H9 (cell line): ENCODE results near the gene DIP2C. TPM values are rescaled to one million over a fixed set of nuclear protein-coding genes. Genes with fewer than 3 reads are reported as not detected.
"Not testable (repeated sequence)": the region's sequence is repeated elsewhere in the genome, so short reads cannot be mapped to it uniquely, and the experiment has no call there.

ENCODE experiments used
- DNase-seq: peaks from one replicate; pipeline ENCODE4 v3.0.0-alpha.2; 2017
- H2AFZ ChIP-seq: one replicate; pipeline ENCODE4 v1.6.1; 2013; ENCODE audit warnings: mild to moderate bottlenecking, low read length, control low read depth, moderate library complexity
- H2AK5ac ChIP-seq: 2 replicates; pipeline ENCODE4 v1.6.1; 2013; ENCODE audit warnings: low read length, control low read depth, mixed read lengths; ENCODE audit not compliant: insufficient read length
- H2BK120ac ChIP-seq: one replicate; pipeline ENCODE4 v1.6.1; 2013; ENCODE audit warnings: low read depth, mild to moderate bottlenecking, low read length, control low read depth, inconsistent platforms; ENCODE audit not compliant: poor library complexity, severe bottlenecking
- H2BK12ac ChIP-seq: 2 replicates; pipeline ENCODE4 v1.6.1; 2013; ENCODE audit warnings: low read length, control low read depth, mixed read lengths, low read depth; ENCODE audit not compliant: insufficient read length
- H2BK15ac ChIP-seq: 2 replicates; pipeline ENCODE4 v1.6.1; 2013; ENCODE audit warnings: low read depth, low read length, control low read depth
- H2BK20ac ChIP-seq: one replicate; pipeline ENCODE4 v1.6.1; 2013; ENCODE audit warnings: low read depth, mild to moderate bottlenecking, low read length, control low read depth, inconsistent platforms; ENCODE audit not compliant: poor library complexity, severe bottlenecking
- H2BK5ac ChIP-seq: 2 replicates; pipeline ENCODE4 v1.6.1; 2013; ENCODE audit warnings: low read length, control low read depth, mixed read lengths; ENCODE audit not compliant: insufficient read length
- H3K14ac ChIP-seq: 2 replicates; pipeline ENCODE4 v1.6.1; 2013; ENCODE audit warnings: low read length, control low read depth; ENCODE audit not compliant: insufficient read depth
- H3K18ac ChIP-seq: 2 replicates; pipeline ENCODE4 v1.6.1; 2013; ENCODE audit warnings: low read depth, mild to moderate bottlenecking, mixed read lengths, low read length, control low read depth; ENCODE audit not compliant: insufficient read length
- H3K23ac ChIP-seq: 2 replicates; pipeline ENCODE4 v1.6.1; 2013; ENCODE audit warnings: low read length, control low read depth, mixed read lengths, low read depth; ENCODE audit not compliant: insufficient read length
- H3K23me2 ChIP-seq: 2 replicates; pipeline ENCODE4 v1.6.1; 2013; ENCODE audit warnings: low read depth, mild to moderate bottlenecking, mixed read lengths, low read length, control low read depth; ENCODE audit not compliant: insufficient read length, poor library complexity, severe bottlenecking
- H3K27ac ChIP-seq: 2 replicates; pipeline ENCODE4 v1.5.1; 2013; ENCODE audit warnings: low read length, control low read depth, mixed read lengths, low read depth; ENCODE audit not compliant: insufficient read length
- H3K27me3 ChIP-seq: 2 replicates; pipeline ENCODE4 v1.6.1; 2013; ENCODE audit warnings: low read length, control low read depth, inconsistent platforms; ENCODE audit not compliant: insufficient read depth
- H3K4ac ChIP-seq: 2 replicates; pipeline ENCODE4 v1.6.1; 2013; ENCODE audit warnings: low read depth, mild to moderate bottlenecking, control low read depth, inconsistent platforms, low read length, moderate library complexity
- H3K4me1 ChIP-seq: 2 replicates; pipeline ENCODE4 v1.6.1; 2013; ENCODE audit warnings: low read length, control low read depth, inconsistent platforms; ENCODE audit not compliant: insufficient read depth
- H3K4me2 ChIP-seq: 2 replicates; pipeline ENCODE4 v1.6.1; 2013; ENCODE audit warnings: low read length, control low read depth, mixed read lengths; ENCODE audit not compliant: insufficient read length, insufficient read depth
- H3K56ac ChIP-seq: 2 replicates; pipeline ENCODE4 v1.6.1; 2013; ENCODE audit warnings: low read depth, mild to moderate bottlenecking, mixed read lengths, low read length, control low read depth; ENCODE audit not compliant: insufficient read length
- H3K79me1 ChIP-seq: 2 replicates; pipeline ENCODE4 v1.6.1; 2013; ENCODE audit warnings: low read depth, mild to moderate bottlenecking, moderate library complexity, low read length, control low read depth, inconsistent platforms; ENCODE audit not compliant: insufficient read depth, poor library complexity, severe bottlenecking
- H3K79me2 ChIP-seq: 2 replicates; pipeline ENCODE4 v1.6.1; 2013; ENCODE audit warnings: low read length, control low read depth, inconsistent platforms; ENCODE audit not compliant: insufficient read depth
- H3K9ac ChIP-seq: 2 replicates; pipeline ENCODE4 v1.6.1; 2013; ENCODE audit warnings: low read length, control low read depth, mixed read lengths; ENCODE audit not compliant: insufficient read length; ENCODE audit errors: extremely low read depth
- H3K9me3 ChIP-seq: one replicate; pipeline ENCODE4 v1.6.1; 2013; ENCODE audit warnings: low read depth, low read length, inconsistent platforms; ENCODE audit not compliant: control insufficient read depth
- H3T11ph ChIP-seq: one replicate; pipeline ENCODE4 v1.6.1; 2013; ENCODE audit warnings: mild to moderate bottlenecking, low read length, control low read depth, inconsistent platforms
- H4K20me1 ChIP-seq: one replicate; pipeline ENCODE4 v1.6.1; 2013; ENCODE audit not compliant: control insufficient read depth, insufficient read length, insufficient read depth
- H4K5ac ChIP-seq: 2 replicates; pipeline ENCODE4 v1.6.1; 2013; ENCODE audit warnings: low read depth, mild to moderate bottlenecking, mixed read lengths, low read length, control low read depth; ENCODE audit not compliant: insufficient read length
- H4K8ac ChIP-seq: replicated peaks from 2 replicates; pipeline ENCODE4 v1.6.1; 2013; ENCODE audit warnings: low read length, control low read depth, mixed read lengths, low read depth; ENCODE audit not compliant: insufficient read length
- H4K91ac ChIP-seq: 2 replicates; pipeline ENCODE4 v1.6.1; 2013; ENCODE audit warnings: low read depth, mild to moderate bottlenecking, moderate library complexity, mixed read lengths, low read length, control low read depth; ENCODE audit not compliant: insufficient read length
- H3K27ac Mint-ChIP-seq, 3 experiments: 2 replicates in 2 of 3; 3 replicates in 1 of 3; pipeline ENCODE4 v1.8.0; 2020 to 2021; ENCODE audit warnings: mixed read lengths in 3 of 3, mild to moderate bottlenecking in 1 of 3, moderate library complexity in 1 of 3
- H3K27me3 Mint-ChIP-seq: 2 replicates; pipeline ENCODE4 v1.8.0; 2021; ENCODE audit warnings: low read depth, mild to moderate bottlenecking, moderate library complexity, mixed read lengths
- H3K36me3 Mint-ChIP-seq, 3 experiments: 2 replicates in 2 of 3; 3 replicates in 1 of 3; pipeline ENCODE4 v1.8.0; 2020 to 2021; ENCODE audit warnings: low read depth in 3 of 3, mixed read lengths in 3 of 3; ENCODE audit not compliant: insufficient read depth in 1 of 3
- H3K4me1 Mint-ChIP-seq, 2 experiments: 2 replicates each; pipeline ENCODE4 v1.8.0; 2020; ENCODE audit warnings: mixed read lengths in 2 of 2
- H3K4me3 Mint-ChIP-seq, 2 experiments: 2 replicates in 1 of 2; 3 replicates in 1 of 2; pipeline ENCODE4 v1.8.0; 2020 to 2021; ENCODE audit warnings: mild to moderate bottlenecking in 2 of 2, mixed read lengths in 2 of 2, moderate library complexity in 1 of 2
- H3K9me3 Mint-ChIP-seq, 2 experiments: 2 replicates in 1 of 2; 3 replicates in 1 of 2; pipeline ENCODE4 v1.8.0; 2020; ENCODE audit warnings: mild to moderate bottlenecking in 2 of 2, mixed read lengths in 2 of 2, moderate library complexity in 1 of 2
- WGBS: extraction: QIAGEN DNeasy Blood & Tissue Kit; methylation state at CpG from one replicate; pipeline ENCODE4 v1.1.7; 2013; ENCODE audit warnings: missing lambda C conversion rate, low lambda C conversion rate, mixed read lengths; ENCODE audit not compliant: insufficient read length; ENCODE audit errors: extremely low coverage; 5-methylcytosine and 5-hydroxymethylcytosine counted together
- total RNA-seq: library from RNA; stranded (reverse); gene quantifications from 2 replicates; pipeline ENCODE4 v1.2.1, GENCODE V29; 2021
- TF ChIP-seq, protein P1 (sequence below): fragments of 200-600 bp; sonication (generic); conservative IDR thresholded peaks from 3 replicates; pipeline ENCODE4 v1.8.0; 2021; ENCODE audit warnings: antibody characterized with exemption, mild to moderate bottlenecking

Gene DIP2C
- total RNA-seq, 1 experiment from 2014 or later: 7.9 TPM

- Histone ChIP-seq H4K5ac (no peak overlapping the region), H2BK20ac (no peak overlapping the region), H2BK120ac (no peak overlapping the region), H3K56ac (no peak overlapping the region), H3K23me2 (no peaks in the 10 kb centered on the region), H2AK5ac (no peak overlapping the region), H4K8ac (no peak overlapping the region), H3K79me1 (peaks cover 3% of the 10 kb centered on the region), H3K4ac (no peak overlapping the region), H3K27ac (no peak overlapping the region), H3K9ac (no peak overlapping the region), H3K23ac (no peak overlapping the region), H3K79me2 (peaks cover 4% of the 10 kb centered on the region; the same call in 1 of the 2 replicates), H2AFZ (no peak overlapping the region), H3K4me2 (no peak overlapping the region), H2BK5ac (no peak overlapping the region), H4K91ac (no peak overlapping the region), H4K20me1 (no peaks in the 10 kb centered on the region), H2BK12ac (no peak overlapping the region), H3K27me3 (no peaks in the 10 kb centered on the region), H3T11ph (no peak overlapping the region), H3K4me1 (peaks cover 6% of the 10 kb centered on the region; the same call in 1 of the 2 replicates), H3K18ac (no peak overlapping the region), H2BK15ac (no peak overlapping the region), H3K9me3 (no peaks in the 10 kb centered on the region), H3K14ac (no peak overlapping the region)
- no CpG with 5 or more reads among the region's 9 CpGs for WGBS
- TF ChIP-seq, protein P1, sequence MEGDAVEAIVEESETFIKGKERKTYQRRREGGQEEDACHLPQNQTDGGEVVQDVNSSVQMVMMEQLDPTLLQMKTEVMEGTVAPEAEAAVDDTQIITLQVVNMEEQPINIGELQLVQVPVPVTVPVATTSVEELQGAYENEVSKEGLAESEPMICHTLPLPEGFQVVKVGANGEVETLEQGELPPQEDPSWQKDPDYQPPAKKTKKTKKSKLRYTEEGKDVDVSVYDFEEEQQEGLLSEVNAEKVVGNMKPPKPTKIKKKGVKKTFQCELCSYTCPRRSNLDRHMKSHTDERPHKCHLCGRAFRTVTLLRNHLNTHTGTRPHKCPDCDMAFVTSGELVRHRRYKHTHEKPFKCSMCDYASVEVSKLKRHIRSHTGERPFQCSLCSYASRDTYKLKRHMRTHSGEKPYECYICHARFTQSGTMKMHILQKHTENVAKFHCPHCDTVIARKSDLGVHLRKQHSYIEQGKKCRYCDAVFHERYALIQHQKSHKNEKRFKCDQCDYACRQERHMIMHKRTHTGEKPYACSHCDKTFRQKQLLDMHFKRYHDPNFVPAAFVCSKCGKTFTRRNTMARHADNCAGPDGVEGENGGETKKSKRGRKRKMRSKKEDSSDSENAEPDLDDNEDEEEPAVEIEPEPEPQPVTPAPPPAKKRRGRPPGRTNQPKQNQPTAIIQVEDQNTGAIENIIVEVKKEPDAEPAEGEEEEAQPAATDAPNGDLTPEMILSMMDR: no peak
- Mint-ChIP-seq H3K4me1 (peaks cover 13 to 19% of the 10 kb centered on the region in 2 experiments), H3K36me3 (no peaks in the 10 kb centered on the region), H3K4me3 (no peak overlapping the region), H3K27ac (peak overlapping the region in 1 of 3 experiments; percentile 11; a peak in 1 of 7 replicates), H3K9me3 (no peaks in the 10 kb centered on the region), H3K27me3 (no peaks in the 10 kb centered on the region)
- no peak for DNase-seq
These were observed 29.8 kb downstream of the DIP2C start for GRCh38 chr10:659688-660141.

GRCh38 chr10:657816-658350 lies 31.6 kb downstream of the DIP2C start:
- not testable (repeated sequence) for H2BK15ac ChIP-seq, H4K91ac ChIP-seq, H3K18ac ChIP-seq, H3K4me2 ChIP-seq, H3K79me1 ChIP-seq, H3K23ac ChIP-seq, H2AFZ ChIP-seq, H4K20me1 ChIP-seq, H3K9ac ChIP-seq, H3K14ac ChIP-seq, H3K4me1 ChIP-seq, H3K23me2 ChIP-seq, H3K56ac ChIP-seq, H3K27me3 ChIP-seq, DNase-seq, H3K4me3 Mint-ChIP-seq, H3K9me3 Mint-ChIP-seq, H3K27ac ChIP-seq, H3K36me3 Mint-ChIP-seq, H3K79me2 ChIP-seq, H2BK5ac ChIP-seq, H2BK20ac ChIP-seq, H2AK5ac ChIP-seq, H2BK12ac ChIP-seq, H3K9me3 ChIP-seq, H3K27me3 Mint-ChIP-seq, H3K4ac ChIP-seq, H4K5ac ChIP-seq, H4K8ac ChIP-seq, H2BK120ac ChIP-seq, H3K27ac Mint-ChIP-seq, H3T11ph ChIP-seq
- no CpG with 5 or more reads among the region's 11 CpGs for WGBS
- peaks cover 10 to 16% of the 10 kb centered on the region in 2 experiments for H3K4me1 Mint-ChIP-seq
